ENCODE data around the gene RASA3. TPM values are rescaled to one million over a fixed set of nuclear protein-coding genes. Genes with fewer than 3 reads are reported as not detected.

Gene RASA3
- total and polyA plus RNA-seq, 2 of the 8 experiments (the other 6 are each of a cell fraction or from before 2014, with no cell fraction given): 7.5 to 21.9 TPM

GRCh38 chr13:113965383-113965874 is 167.0 kb downstream of the RASA3 start (continued):
- TF ChIP-seq ATF3 (IDR thresholded peaks at IDR 0.05; ENCODE audit: insufficient read depth, low read depth, low read length): no peak
- TF ChIP-seq GABPA (IDR thresholded peaks at IDR 0.05; ENCODE audit: borderline replicate concordance, insufficient read depth, low read length): no peak
- no peak for TF ChIP-seq BCL11A (IDR thresholded peaks at IDR 0.05; ENCODE audit: low read depth in 2 of 2, low read length in 2 of 2)
- TF ChIP-seq SIX5 (IDR thresholded peaks at IDR 0.05; ENCODE audit: low read depth, low read length): no peak
- no peak for TF ChIP-seq SUZ12 (IDR thresholded peaks at IDR 0.05; ENCODE audit: low read length)
